C4-2B (cell line): ENCODE results near the gene C18orf32.

Experiments
- ZFX ChIP-seq: fragments of 450-650 bp; IDR thresholded peaks from 2 replicates; pipeline ENCODE4 v1.6.1; 2017
- TF ChIP-seq, protein P1 (sequence below): fragments of 450-650 bp; conservative IDR thresholded peaks from 2 replicates; pipeline ENCODE4 v1.5.1; 2017; ENCODE audit warnings: mild to moderate bottlenecking

DNA sequence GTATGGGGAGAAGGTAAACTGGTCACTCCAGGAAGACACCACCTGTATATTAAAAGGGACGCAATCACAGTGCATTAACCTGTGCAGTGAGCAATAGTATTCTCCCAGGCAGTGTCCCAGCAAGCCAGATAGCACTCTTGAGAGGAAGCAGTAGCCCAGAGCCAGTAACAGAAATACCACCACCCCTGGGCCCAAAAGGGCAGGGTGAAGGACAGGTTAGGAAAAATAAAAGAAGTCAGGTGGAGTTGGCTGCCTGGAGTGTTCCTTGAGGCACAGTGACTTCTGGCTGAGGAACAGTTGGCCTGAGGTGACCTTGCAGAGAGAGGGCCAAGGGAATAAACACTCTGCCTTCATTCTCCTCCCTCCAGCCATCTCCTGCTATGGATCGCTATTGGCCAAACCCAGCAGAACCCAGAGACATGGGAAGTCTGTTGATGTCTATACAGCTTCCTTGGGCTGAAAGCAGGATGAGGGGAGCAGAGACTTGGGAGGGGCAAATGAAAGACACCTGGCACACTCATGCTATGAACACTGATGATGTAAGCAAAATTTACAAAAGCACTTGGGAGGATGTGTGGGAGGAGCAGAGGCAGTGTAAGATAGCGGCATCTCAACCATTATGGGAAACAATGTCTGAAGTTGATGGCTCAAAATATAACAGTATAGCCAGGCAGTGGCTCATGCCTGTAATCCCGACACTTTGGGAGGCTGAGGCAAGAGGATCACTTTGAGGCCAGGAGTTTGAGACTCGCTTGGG, 7.5 kb downstream of the C18orf32 start:
- TF ChIP-seq, protein P1, sequence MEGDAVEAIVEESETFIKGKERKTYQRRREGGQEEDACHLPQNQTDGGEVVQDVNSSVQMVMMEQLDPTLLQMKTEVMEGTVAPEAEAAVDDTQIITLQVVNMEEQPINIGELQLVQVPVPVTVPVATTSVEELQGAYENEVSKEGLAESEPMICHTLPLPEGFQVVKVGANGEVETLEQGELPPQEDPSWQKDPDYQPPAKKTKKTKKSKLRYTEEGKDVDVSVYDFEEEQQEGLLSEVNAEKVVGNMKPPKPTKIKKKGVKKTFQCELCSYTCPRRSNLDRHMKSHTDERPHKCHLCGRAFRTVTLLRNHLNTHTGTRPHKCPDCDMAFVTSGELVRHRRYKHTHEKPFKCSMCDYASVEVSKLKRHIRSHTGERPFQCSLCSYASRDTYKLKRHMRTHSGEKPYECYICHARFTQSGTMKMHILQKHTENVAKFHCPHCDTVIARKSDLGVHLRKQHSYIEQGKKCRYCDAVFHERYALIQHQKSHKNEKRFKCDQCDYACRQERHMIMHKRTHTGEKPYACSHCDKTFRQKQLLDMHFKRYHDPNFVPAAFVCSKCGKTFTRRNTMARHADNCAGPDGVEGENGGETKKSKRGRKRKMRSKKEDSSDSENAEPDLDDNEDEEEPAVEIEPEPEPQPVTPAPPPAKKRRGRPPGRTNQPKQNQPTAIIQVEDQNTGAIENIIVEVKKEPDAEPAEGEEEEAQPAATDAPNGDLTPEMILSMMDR = no peak
- no peak for TF ChIP-seq ZFX
